Lower leg skin (tissue), 4 donors: ENCODE data around the gene QRICH2. TPM values are rescaled to one million over a fixed set of nuclear protein-coding genes. Genes with fewer than 3 reads are reported as not detected.

ENCODE experiments used
- DNase-seq, 2 donors: peaks; one replicate each; pipeline ENCODE4 v3.0.0-alpha.2; 2019; ENCODE audit warnings: low spot score in 2 of 2
- H3K4me3 ChIP-seq: fragments of 200-600 bp; sonication (generic); 2 replicates; pipeline ENCODE4 v1.5.1; 2017; ENCODE audit warnings: mild to moderate bottlenecking, low read depth; ENCODE audit not compliant: poor library complexity, severe bottlenecking
- POLR2A ChIP-seq, 2 donors: fragments of 450-650 bp; IDR thresholded peaks; one replicate each; pipeline ENCODE4 v1.6.1; 2016 to 2017; ENCODE audit warnings: antibody characterized with exemption in 2 of 2, mild to moderate bottlenecking in 1 of 2, moderate library complexity in 1 of 2
- WGBS, 2 donors: methylation state at CpG; one replicate each; pipeline ENCODE4 v1.1.5; 2018; 5-methylcytosine and 5-hydroxymethylcytosine counted together
- intact Hi-C: fragments of 100-400 bp; cut with DNase I; formaldehyde crosslinking; loops from one replicate; pipeline ENCODE4 v1.15.0; 2023; ENCODE audit warnings: low total_unique reads
- total RNA-seq, 4 donors: library from RNA; depleted of rRNA; stranded (reverse); fragments of >200 nt; gene quantifications; one replicate each; pipeline ENCODE4 v1.1.0, GENCODE V29; 2016
- TF ChIP-seq, protein P1 (sequence below), 3 donors: fragments of 450-650 bp; IDR thresholded peaks; one replicate each; pipeline ENCODE4 v1.5.1; 2016; ENCODE audit warnings: antibody characterized with exemption in 3 of 3, mild to moderate bottlenecking in 3 of 3, moderate library complexity in 2 of 3

Gene QRICH2
- total RNA-seq, 4 donors from 2014 or later: 0.88 to 3.3 (median 1.8) TPM

DNA sequence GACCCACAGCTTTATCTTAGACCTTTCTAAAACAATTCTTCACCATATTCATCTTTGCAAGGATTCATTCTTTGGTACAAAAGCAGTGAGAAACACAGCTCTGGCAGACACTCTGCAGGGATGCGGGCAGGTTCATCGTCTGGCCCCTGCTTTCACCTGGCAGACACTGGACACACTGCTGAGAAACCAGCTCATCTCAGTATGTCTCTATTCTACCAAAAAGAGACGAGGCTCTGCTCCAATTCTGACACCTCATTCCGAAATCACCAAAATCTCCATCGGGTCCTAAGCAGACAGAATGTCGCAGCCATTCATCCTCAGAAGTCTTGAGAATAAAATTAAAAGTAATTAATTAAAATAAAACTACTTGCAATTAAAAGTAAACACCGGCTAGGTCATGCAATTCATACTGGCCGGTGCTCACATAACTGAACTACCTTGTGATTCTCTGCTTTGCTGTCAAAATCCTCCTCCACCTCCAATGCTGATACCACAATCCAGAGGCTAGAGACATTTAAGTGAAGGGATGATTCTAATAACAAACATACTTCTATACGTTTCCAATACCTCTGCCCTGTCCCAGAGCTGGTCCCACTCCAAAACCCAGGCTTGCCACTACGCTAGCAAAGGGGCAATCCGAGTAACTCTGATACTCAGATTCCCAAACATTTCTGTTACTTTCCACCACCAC lies 69.1 kb downstream of the QRICH2 start:
- DNase-seq: no peak
- no peak for TF ChIP-seq POLR2A (IDR thresholded peaks at IDR 0.05)
- TF ChIP-seq, protein P1, sequence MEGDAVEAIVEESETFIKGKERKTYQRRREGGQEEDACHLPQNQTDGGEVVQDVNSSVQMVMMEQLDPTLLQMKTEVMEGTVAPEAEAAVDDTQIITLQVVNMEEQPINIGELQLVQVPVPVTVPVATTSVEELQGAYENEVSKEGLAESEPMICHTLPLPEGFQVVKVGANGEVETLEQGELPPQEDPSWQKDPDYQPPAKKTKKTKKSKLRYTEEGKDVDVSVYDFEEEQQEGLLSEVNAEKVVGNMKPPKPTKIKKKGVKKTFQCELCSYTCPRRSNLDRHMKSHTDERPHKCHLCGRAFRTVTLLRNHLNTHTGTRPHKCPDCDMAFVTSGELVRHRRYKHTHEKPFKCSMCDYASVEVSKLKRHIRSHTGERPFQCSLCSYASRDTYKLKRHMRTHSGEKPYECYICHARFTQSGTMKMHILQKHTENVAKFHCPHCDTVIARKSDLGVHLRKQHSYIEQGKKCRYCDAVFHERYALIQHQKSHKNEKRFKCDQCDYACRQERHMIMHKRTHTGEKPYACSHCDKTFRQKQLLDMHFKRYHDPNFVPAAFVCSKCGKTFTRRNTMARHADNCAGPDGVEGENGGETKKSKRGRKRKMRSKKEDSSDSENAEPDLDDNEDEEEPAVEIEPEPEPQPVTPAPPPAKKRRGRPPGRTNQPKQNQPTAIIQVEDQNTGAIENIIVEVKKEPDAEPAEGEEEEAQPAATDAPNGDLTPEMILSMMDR (IDR thresholded peaks at IDR 0.05): no peak
- H3K4me3 ChIP-seq: no peak overlapping the region
- intact Hi-C loops: no loop called here
- WGBS, 2 donors: 43 to 60% methylated on average over 11 of the region's 11 CpGs

DNA sequence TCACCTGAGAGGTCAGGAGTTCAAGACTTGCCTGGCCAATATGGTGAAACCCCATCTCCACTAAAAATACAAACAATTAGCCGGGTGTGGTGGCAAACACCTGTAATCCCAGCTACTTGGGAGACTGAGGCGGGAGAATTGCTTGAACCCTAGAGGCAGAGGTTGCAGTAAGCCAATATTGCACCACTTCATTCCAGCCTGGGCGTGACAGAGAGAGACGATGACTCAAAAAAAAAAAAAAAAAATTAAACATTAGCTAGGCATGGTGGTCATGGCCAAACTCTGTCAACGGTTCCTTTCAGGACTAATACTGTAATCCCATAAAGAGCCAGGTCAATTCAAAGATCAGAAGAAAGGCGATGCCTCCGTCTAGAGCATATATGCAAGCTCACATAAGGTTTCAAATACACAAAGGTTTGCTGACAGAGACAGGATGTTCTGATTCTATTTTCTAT lies 70.2 kb downstream of the QRICH2 start:
- intact Hi-C loops: no loop called here
- WGBS, 2 donors: 70 to 73% methylated on average over 7 of the region's 7 CpGs
- H3K4me3 ChIP-seq: no peak overlapping the region
- TF ChIP-seq, protein P1 (IDR thresholded peaks at IDR 0.05): no peak
- TF ChIP-seq POLR2A (IDR thresholded peaks at IDR 0.05): no peak
- no peak for DNase-seq

DNA sequence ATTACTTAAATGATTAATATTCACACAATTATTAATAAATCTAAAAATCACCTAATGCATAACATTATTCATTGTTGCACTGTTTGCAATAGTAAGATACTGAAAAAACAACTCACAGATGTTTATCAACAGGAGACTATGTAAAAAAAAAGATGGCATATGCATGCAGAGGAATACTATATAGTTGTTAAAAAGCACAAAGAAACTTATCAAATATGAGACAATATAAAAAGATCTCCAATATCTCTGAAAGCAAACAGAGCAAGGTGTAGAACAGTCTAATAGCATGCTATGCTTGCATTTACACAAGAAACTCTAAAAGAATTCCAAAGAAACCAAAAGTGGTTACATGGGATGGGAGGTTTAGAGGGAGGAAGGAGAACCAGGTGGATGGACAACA lies 71.5 kb downstream of the QRICH2 start:
- no peak for DNase-seq
- intact Hi-C loops: no loop called here
- no peak overlapping the region for H3K4me3 ChIP-seq
- no peak for TF ChIP-seq POLR2A (IDR thresholded peaks at IDR 0.05)

DNA sequence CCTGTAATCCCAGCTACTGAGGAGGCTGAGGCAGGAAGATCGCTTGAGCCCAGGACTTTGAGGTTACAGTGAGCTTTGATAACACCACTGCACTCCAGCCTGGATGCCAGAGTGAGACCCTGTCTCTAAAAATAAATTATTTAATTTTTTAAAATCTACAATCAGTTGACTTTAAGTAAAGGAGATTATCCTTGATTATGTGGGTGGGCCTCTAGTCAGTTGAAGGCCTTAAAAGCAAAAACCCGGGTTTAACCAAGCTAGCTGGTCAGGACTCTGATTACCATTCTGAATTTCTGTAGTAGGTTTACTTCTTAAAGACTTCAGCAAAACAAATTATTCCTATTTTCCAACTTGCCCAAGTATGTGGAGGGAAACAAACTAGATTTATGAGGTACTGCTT lies 72.2 kb downstream of the QRICH2 start:
- intact Hi-C loops: no loop called here

DNA sequence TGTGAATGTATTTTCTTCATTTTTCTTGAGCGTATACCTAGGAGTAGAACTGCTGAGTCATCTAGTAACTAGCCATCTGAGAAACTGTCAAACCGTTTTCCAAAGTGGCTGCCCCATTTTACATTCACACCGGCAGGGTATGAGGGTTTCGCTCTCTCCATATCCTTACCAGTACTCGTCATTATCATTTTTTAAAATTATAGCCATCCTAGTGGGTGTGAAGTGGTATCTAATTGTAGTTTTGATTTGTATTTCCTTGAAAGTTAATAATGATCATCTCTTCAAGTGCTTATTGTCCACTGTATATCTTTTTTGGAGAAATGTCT lies 73.8 kb downstream of the QRICH2 start:
- 83 to 86% methylated on average over 5 of the region's 5 CpGs for WGBS, 2 donors

More for the DNA sequence above, 72.2 kb downstream of the QRICH2 start:
- TF ChIP-seq POLR2A (IDR thresholded peaks at IDR 0.05): no peak
- TF ChIP-seq, protein P1 (IDR thresholded peaks at IDR 0.05): no peak
- 93 to 99% methylated on average over 2 of the region's 2 CpGs for WGBS, 2 donors
- no peak for DNase-seq
- no peak overlapping the region for H3K4me3 ChIP-seq

DNA sequence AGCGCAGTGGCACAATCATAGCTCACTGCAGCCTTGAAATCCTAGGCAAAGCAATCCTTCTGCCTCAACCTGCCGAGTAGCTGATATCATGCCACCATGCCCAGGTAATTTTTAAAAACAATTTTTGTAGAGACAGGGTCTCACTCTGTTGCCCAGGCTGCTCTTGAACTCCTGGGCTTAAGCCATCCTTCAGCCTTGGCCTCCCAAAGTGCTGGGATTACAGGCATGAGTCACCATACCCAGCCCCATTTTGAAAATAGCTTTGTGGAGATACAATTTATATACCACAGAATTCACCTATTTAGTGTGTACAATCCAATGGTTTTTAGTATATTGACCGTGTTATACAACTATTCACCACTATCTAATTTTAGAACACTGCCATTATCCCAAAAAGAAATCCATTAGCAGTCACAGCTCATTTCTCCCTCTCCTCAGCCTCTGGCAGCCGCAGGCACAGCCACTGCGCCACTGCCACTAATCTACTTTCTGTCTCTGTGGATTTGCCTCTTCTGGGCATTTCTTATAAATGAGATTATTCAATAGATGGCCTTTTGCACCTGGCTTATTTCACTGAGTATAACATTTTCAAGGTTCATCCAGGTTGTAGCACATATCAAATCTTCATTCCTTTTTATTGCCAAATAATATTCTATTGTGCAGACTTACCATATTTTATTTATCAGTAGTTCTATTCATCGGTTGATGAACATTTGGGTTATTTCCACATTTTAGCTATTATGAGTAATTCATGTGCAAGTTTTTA lies 74.3 kb downstream of the QRICH2 start:
- no peak for TF ChIP-seq POLR2A (IDR thresholded peaks at IDR 0.05)
- TF ChIP-seq, protein P1 (IDR thresholded peaks at IDR 0.05): no peak

More for the DNA sequence above, 73.8 kb downstream of the QRICH2 start:
- intact Hi-C loops: no loop called here
- H3K4me3 ChIP-seq: no peak overlapping the region
- TF ChIP-seq, protein P1 (IDR thresholded peaks at IDR 0.05): no peak
- no peak for TF ChIP-seq POLR2A (IDR thresholded peaks at IDR 0.05)
- DNase-seq: no peak

More for the DNA sequence above, 74.3 kb downstream of the QRICH2 start:
- WGBS, 2 donors: 92 to 94% methylated on average over 6 of the region's 6 CpGs
- no peak overlapping the region for H3K4me3 ChIP-seq
- no peak for DNase-seq
- intact Hi-C loops: no loop called here
